ENCODE data around the gene ADCY5.
A peak's percentile ranks its signal among the peaks of the same experiment; 100 is the strongest.

Gene ADCY5

GRCh38 chr3:123339302-123339701 is 109.6 kb downstream of the ADCY5 start:
- Histone ChIP-seq H3K9ac (ENCODE audit: low read depth, low read length) (no peak overlapping the region), H3K36me3 (ENCODE audit: control insufficient read depth, insufficient read depth, low read length) (no peaks in the 10 kb centered on the region), H3K4me1 (ENCODE audit: control insufficient read depth, insufficient read depth, low read length) (no peaks in the 10 kb centered on the region), H3K9me3 (ENCODE audit: control insufficient read depth, insufficient read depth, low read length) (no peaks in the 10 kb centered on the region), H3K27me3 (ENCODE audit: control insufficient read depth, insufficient read depth, low read length) (no peaks in the 10 kb centered on the region), H3K4me3 (ENCODE audit: low read depth, low read length) (no peak overlapping the region)

DNA sequence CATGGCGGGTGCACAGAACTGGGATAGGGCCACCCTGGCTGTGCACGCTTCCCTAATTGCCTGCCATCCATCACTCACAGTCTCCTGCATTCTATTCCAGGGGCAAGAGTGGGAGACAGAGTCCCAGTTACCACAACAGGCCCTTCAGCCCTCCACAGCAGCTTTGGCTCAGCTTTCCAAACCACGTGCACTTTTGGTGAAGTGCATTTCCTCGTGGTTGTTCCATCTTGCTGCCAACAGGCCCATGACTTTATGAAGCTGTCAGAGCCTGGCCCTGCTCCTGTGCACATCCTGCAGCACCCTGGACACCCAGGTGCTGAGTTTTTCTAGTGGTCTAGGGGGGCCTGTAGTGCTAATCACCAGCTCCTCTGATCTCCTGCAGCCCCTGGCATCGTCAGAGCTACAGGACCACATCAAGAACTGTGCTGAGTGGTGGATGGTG is 110.2 kb downstream of the ADCY5 start:
- Histone ChIP-seq H3K9ac (ENCODE audit: low read depth, low read length) (no peak overlapping the region), H3K9me3 (ENCODE audit: control insufficient read depth, insufficient read depth, low read length) (no peaks in the 10 kb centered on the region), H3K27me3 (ENCODE audit: control insufficient read depth, insufficient read depth, low read length) (no peaks in the 10 kb centered on the region), H3K36me3 (ENCODE audit: control insufficient read depth, insufficient read depth, low read length) (no peaks in the 10 kb centered on the region), H3K4me1 (ENCODE audit: control insufficient read depth, insufficient read depth, low read length) (no peaks in the 10 kb centered on the region), H3K4me3 (ENCODE audit: low read depth, low read length) (no peak overlapping the region)

DNA sequence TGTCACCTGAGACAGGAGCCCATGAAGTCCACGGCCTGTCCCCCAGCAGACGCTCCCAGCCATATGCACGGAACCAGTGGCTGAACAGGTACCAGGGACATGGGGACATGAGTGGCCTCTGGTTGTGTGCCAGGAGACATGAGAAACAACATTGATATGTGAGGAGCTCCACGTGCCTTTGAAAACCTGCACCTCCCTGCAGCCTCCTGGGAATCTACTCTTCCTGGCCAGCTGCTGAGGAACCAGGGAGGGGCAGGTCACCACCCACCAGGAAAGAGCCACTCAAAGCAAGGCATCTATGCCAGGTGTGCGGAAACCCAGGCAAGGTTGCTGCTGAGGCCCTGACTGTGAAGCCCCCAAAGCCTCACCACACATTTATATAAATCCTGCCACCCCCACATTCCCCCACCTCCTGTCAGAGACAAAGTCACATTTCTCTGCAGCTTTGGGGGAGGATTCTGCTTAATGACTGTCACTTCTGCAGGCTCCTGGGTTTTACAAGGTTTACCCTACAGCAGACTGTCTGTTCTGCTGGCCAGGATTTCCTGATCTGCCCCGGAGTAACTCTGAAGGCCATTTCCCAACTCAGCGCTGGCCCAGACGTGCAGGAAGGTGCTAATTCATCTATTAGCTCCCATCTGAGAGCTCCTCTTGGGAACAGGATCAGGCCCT is 110.8 kb downstream of the ADCY5 start:
- no peak overlapping the region for H3K4me3 ChIP-seq (ENCODE audit: low read depth, low read length)
- H3K4me1 ChIP-seq (ENCODE audit: control insufficient read depth, insufficient read depth, low read length) = no peaks in the 10 kb centered on the region
- H3K9ac ChIP-seq (ENCODE audit: low read depth, low read length) = no peak overlapping the region
- H3K9me3 ChIP-seq (ENCODE audit: control insufficient read depth, insufficient read depth, low read length) = no peaks in the 10 kb centered on the region
- no peaks in the 10 kb centered on the region for H3K36me3 ChIP-seq (ENCODE audit: control insufficient read depth, insufficient read depth, low read length)
- H3K27me3 ChIP-seq (ENCODE audit: control insufficient read depth, insufficient read depth, low read length) = no peaks in the 10 kb centered on the region

- no peaks in the 10 kb centered on the region for H3K27me3 ChIP-seq (ENCODE audit: control insufficient read depth, insufficient read depth, low read length)
Measured at GRCh38 chr3:123337226-123337625, 111.7 kb downstream of the ADCY5 start.

DNA sequence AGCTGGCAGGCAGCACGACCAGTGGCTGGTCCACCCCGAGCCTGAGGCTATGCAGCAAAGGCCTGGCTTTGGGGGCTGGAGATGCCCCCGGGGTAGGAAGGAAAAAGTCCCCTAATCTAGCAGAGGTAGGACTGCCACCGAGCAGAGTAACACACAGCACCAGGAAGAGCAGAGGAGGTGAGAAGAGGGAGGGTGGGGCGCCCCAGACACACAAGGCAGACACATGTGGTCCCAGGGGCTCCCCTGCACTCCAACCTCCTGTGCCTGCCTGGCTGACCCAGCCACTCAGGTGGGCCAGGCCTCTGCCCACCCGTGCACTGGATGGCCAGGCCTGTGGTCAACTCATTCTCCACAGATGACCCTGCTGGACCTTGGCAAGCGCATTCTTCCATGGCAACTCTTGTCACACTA is 112.4 kb downstream of the ADCY5 start:
- H3K36me3 ChIP-seq (ENCODE audit: control insufficient read depth, insufficient read depth, low read length) = no peaks in the 10 kb centered on the region
- no peaks in the 10 kb centered on the region for H3K27me3 ChIP-seq (ENCODE audit: control insufficient read depth, insufficient read depth, low read length)
- H3K9me3 ChIP-seq (ENCODE audit: control insufficient read depth, insufficient read depth, low read length) = no peaks in the 10 kb centered on the region
- no peaks in the 10 kb centered on the region for H3K4me1 ChIP-seq (ENCODE audit: control insufficient read depth, insufficient read depth, low read length)
- H3K4me3 ChIP-seq (ENCODE audit: low read depth, low read length) = no peak overlapping the region
- no peak overlapping the region for H3K9ac ChIP-seq (ENCODE audit: low read depth, low read length)

More at GRCh38 chr3:123337226-123337625, 111.7 kb downstream of the ADCY5 start:
- no peak overlapping the region for H3K4me3 ChIP-seq (ENCODE audit: low read depth, low read length)
- H3K9ac ChIP-seq (ENCODE audit: low read depth, low read length) = no peak overlapping the region
- no peaks in the 10 kb centered on the region for H3K36me3 ChIP-seq (ENCODE audit: control insufficient read depth, insufficient read depth, low read length)
- no peaks in the 10 kb centered on the region for H3K4me1 ChIP-seq (ENCODE audit: control insufficient read depth, insufficient read depth, low read length)
- no peaks in the 10 kb centered on the region for H3K9me3 ChIP-seq (ENCODE audit: control insufficient read depth, insufficient read depth, low read length)

DNA sequence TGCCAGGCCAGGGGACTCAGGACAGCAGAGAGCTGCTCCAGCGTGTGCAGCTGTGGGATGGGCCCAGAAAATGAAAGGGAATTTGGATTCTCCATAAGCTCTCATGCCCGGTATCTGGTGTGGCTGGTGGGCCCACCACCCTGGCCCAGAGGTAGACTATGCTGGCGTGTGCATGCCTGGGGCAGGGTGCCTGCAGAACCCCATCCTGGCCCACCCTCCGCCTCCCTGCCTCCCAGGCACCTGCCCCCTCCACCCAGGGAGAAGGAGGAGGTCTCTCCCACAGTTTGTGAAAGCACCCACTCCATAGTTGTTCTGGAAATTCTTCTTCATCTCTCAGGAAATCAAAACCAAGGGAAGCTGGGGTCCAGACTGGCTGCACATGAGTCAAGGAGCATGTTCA is 112.9 kb downstream of the ADCY5 start:
- Histone ChIP-seq H3K36me3 (ENCODE audit: control insufficient read depth, insufficient read depth, low read length) (no peaks in the 10 kb centered on the region), H3K4me1 (ENCODE audit: control insufficient read depth, insufficient read depth, low read length) (no peaks in the 10 kb centered on the region)

DNA sequence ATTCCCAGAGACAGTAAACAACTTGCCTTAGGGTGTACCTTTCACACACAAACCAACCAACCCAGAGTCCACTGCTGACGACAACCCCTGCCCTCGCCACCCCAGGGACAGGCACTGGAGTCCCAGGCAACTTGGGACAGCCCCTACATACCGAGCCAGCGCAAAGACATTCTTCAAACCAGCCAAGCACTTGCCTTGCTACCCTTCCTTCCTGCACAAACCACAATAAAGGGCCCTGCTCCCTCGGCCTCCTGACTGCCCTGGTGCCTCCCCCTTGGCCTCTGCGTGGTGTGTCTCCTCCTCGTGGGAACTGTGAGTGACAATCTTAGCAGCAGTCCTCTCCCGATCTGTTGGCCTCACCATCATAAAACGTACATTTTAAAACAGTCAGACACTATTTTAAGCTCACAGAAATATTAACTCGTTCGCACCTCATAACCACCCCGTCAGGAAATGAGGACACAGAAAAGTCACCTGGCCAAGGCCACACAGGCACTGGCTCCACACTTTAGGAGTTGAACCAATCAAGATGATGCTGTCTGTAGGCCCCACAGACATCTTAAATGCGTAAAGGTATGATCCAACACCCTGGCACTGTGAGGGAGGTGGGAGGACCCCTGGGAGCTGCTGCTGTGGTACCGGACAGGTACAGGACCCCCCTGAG is 113.8 kb downstream of the ADCY5 start:
- Histone ChIP-seq H3K4me3 (ENCODE audit: low read depth, low read length) (no peak overlapping the region), H3K9ac (ENCODE audit: low read depth, low read length) (no peak overlapping the region), H3K9me3 (ENCODE audit: control insufficient read depth, insufficient read depth, low read length) (no peaks in the 10 kb centered on the region), H3K36me3 (ENCODE audit: control insufficient read depth, insufficient read depth, low read length) (no peaks in the 10 kb centered on the region), H3K4me1 (ENCODE audit: control insufficient read depth, insufficient read depth, low read length) (no peaks in the 10 kb centered on the region), H3K27me3 (ENCODE audit: control insufficient read depth, insufficient read depth, low read length) (no peaks in the 10 kb centered on the region)

More for the DNA sequence above, 112.9 kb downstream of the ADCY5 start:
- no peak overlapping the region for H3K9ac ChIP-seq (ENCODE audit: low read depth, low read length)
- H3K9me3 ChIP-seq (ENCODE audit: control insufficient read depth, insufficient read depth, low read length) = no peaks in the 10 kb centered on the region
- no peaks in the 10 kb centered on the region for H3K27me3 ChIP-seq (ENCODE audit: control insufficient read depth, insufficient read depth, low read length)
- H3K4me3 ChIP-seq (ENCODE audit: low read depth, low read length) = no peak overlapping the region

DNA sequence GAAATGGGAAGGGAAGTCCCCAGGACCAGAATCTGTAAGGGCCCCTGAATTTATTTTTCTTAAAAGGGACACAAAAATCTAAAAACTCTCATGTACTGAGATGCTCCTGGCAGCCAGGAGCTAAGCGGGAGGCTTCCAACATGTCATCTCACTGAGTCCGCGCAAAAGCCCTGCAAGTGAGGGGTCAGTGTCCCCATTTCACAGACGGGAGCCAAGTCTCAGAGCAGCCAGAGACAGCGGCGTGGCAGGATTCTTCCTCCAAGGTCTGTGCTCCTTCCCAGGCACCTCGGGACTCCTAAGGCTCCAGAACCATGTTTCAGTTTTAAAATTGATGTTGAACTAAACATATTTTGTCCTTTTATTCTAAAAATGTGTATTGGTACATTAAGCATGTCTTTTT is 114.8 kb downstream of the ADCY5 start:
- Histone ChIP-seq H3K9me3 (ENCODE audit: control insufficient read depth, insufficient read depth, low read length) (no peaks in the 10 kb centered on the region), H3K4me3 (ENCODE audit: low read depth, low read length) (no peak overlapping the region), H3K9ac (ENCODE audit: low read depth, low read length) (no peak overlapping the region), H3K27me3 (ENCODE audit: control insufficient read depth, insufficient read depth, low read length) (no peaks in the 10 kb centered on the region), H3K36me3 (ENCODE audit: control insufficient read depth, insufficient read depth, low read length) (no peaks in the 10 kb centered on the region), H3K4me1 (ENCODE audit: control insufficient read depth, insufficient read depth, low read length) (no peaks in the 10 kb centered on the region)

DNA sequence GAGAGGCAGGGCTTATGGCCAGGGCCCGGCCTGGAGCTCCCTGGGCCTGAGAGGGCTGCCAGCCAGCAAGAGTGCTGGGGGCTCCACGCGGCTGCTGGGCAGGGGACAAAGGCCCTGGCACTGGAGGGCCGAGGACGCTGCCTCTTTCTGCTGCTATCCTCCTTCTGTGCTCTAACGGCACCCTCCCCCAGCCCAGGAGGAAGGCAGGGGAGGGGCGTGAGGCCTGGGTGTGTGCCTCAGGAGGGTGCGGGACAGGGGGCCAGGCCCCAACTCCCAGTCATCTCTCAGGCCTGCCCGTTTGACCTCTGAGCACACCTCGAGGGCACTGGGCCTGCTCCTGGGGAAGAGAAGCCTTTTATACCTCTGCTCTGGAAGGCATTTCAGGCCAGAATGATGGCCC is 115.5 kb downstream of the ADCY5 start:
- no peaks in the 10 kb centered on the region for H3K4me1 ChIP-seq (ENCODE audit: control insufficient read depth, insufficient read depth, low read length)
- H3K27me3 ChIP-seq (ENCODE audit: control insufficient read depth, insufficient read depth, low read length) = no peaks in the 10 kb centered on the region

DNA sequence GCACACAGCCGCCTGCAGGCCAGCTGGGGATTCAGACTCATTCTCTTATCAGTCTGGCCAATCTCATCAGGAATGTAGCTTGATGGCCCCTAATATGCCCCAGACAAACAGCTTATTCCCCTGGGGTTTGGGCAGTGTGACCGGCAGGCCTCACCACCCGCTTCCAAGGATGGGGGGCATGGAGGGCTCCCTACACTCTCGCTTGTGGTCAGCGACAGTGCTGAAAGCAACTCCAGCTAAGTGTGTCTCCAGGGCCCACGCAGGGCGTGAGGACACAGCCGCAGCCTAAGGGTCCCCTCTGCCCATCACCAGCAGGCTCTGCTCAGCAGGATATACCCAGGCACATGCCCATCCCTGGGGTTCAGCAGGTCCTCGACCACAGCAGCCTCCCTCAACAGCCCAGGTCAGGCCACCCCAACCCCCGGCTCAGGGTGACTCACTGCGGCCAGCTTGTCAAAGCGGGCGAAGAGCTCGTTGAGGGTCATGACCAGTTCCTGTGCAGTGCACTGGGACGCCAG is 116.7 kb downstream of the ADCY5 start:
- no peak overlapping the region for H3K9ac ChIP-seq (ENCODE audit: low read depth, low read length)
- H3K4me1 ChIP-seq (ENCODE audit: control insufficient read depth, insufficient read depth, low read length) = no peaks in the 10 kb centered on the region
- no peaks in the 10 kb centered on the region for H3K36me3 ChIP-seq (ENCODE audit: control insufficient read depth, insufficient read depth, low read length)
- H3K4me3 ChIP-seq (ENCODE audit: low read depth, low read length) = no peak overlapping the region
- no peaks in the 10 kb centered on the region for H3K9me3 ChIP-seq (ENCODE audit: control insufficient read depth, insufficient read depth, low read length)
- no peaks in the 10 kb centered on the region for H3K27me3 ChIP-seq (ENCODE audit: control insufficient read depth, insufficient read depth, low read length)

More for the DNA sequence above, 115.5 kb downstream of the ADCY5 start:
- H3K4me3 ChIP-seq (ENCODE audit: low read depth, low read length) = no peak overlapping the region
- H3K9ac ChIP-seq (ENCODE audit: low read depth, low read length) = peak overlapping the region; percentile 24
- no peaks in the 10 kb centered on the region for H3K36me3 ChIP-seq (ENCODE audit: control insufficient read depth, insufficient read depth, low read length)
- H3K9me3 ChIP-seq (ENCODE audit: control insufficient read depth, insufficient read depth, low read length) = no peaks in the 10 kb centered on the region

- no peaks in the 10 kb centered on the region for H3K4me1 ChIP-seq (ENCODE audit: control insufficient read depth, insufficient read depth, low read length)
- no peaks in the 10 kb centered on the region for H3K36me3 ChIP-seq (ENCODE audit: control insufficient read depth, insufficient read depth, low read length)
- H3K9me3 ChIP-seq (ENCODE audit: control insufficient read depth, insufficient read depth, low read length) = no peaks in the 10 kb centered on the region
- H3K4me3 ChIP-seq (ENCODE audit: low read depth, low read length) = no peak overlapping the region
- H3K9ac ChIP-seq (ENCODE audit: low read depth, low read length) = no peak overlapping the region
- no peaks in the 10 kb centered on the region for H3K27me3 ChIP-seq (ENCODE audit: control insufficient read depth, insufficient read depth, low read length)
Measured at GRCh38 chr3:123331651-123332050, 117.2 kb downstream of the ADCY5 start.

DNA sequence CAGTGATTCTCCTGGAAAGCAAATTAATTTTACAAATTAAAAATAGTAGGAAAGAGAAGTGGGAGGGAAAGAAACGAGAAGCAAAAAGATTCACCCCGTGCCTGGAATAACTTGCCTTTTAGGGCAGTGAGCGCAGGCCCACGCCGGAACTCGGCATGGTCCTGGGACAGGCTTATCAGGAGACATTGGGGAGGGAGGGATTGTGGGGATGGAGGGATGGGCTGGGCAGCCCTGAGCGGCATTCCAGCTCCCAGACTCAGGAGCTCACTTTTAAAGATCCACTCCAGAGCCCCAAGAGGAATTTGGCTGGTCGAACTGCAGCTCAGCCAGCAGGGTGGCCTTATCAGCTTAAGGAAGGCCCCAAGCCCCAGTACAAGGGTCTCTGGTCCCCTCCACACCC is 117.9 kb downstream of the ADCY5 start:
- Histone ChIP-seq H3K27me3 (ENCODE audit: control insufficient read depth, insufficient read depth, low read length) (no peaks in the 10 kb centered on the region), H3K9me3 (ENCODE audit: control insufficient read depth, insufficient read depth, low read length) (no peaks in the 10 kb centered on the region), H3K4me3 (ENCODE audit: low read depth, low read length) (no peak overlapping the region)

More for the DNA sequence above, 117.9 kb downstream of the ADCY5 start:
- no peaks in the 10 kb centered on the region for H3K36me3 ChIP-seq (ENCODE audit: control insufficient read depth, insufficient read depth, low read length)
- no peak overlapping the region for H3K9ac ChIP-seq (ENCODE audit: low read depth, low read length)
- no peaks in the 10 kb centered on the region for H3K4me1 ChIP-seq (ENCODE audit: control insufficient read depth, insufficient read depth, low read length)

Data from iPS-15b (cell line).